Transverse colon (tissue), 4 donors: ENCODE data around the gene RBM38. TPM values are rescaled to one million over a fixed set of nuclear protein-coding genes. Genes with fewer than 3 reads are reported as not detected.
A peak's percentile ranks its signal among the peaks of the same experiment; 100 is the strongest.

Experiments used
- DNase-seq: peaks from one replicate; pipeline ENCODE4 v3.0.0-alpha.2; 2019
- H3K27ac ChIP-seq, 4 donors: fragments of 200-600 bp; sonication (generic); 2 replicates each; pipeline ENCODE4 v1.5.1; 2016 to 2018; ENCODE audit warnings: inconsistent platforms in 4 of 4
- H3K27me3 ChIP-seq: fragments of 200-600 bp; sonication (generic); 2 replicates; pipeline ENCODE4 v1.5.1; 2017; ENCODE audit warnings: inconsistent platforms
- H3K36me3 ChIP-seq, 4 donors: fragments of 200-600 bp; sonication (generic); 2 replicates each; pipeline ENCODE4 v1.5.1; 2017 to 2019; ENCODE audit warnings: inconsistent platforms in 4 of 4
- H3K4me1 ChIP-seq, 4 donors: fragments of 200-600 bp; sonication (generic); 2 replicates each; pipeline ENCODE4 v1.5.1; 2017 to 2020; ENCODE audit warnings: inconsistent platforms in 4 of 4
- H3K4me3 ChIP-seq, 4 donors: fragments of 200-600 bp; sonication (generic); 1 replicate in 1 of 4; 2 replicates in 3 of 4; pipeline versions ENCODE4 v1.5.1 to v1.6.1; 2017 to 2019; ENCODE audit warnings: inconsistent platforms in 4 of 4
- H3K9me3 ChIP-seq, 2 donors: fragments of 200-600 bp; sonication (generic); 2 replicates each; pipeline ENCODE4 v1.5.1; 2017 to 2019; ENCODE audit warnings: inconsistent platforms in 2 of 2
- EP300 ChIP-seq: sonication (generic); formaldehyde crosslinking; IDR thresholded peaks from one replicate; pipeline ENCODE4 v1.6.1; 2017; ENCODE audit warnings: antibody characterized with exemption, low read depth
- POLR2A ChIP-seq: fragments of 450-650 bp; IDR thresholded peaks from one replicate; pipeline ENCODE4 v1.6.1; 2016; ENCODE audit warnings: antibody characterized with exemption, mild to moderate bottlenecking, moderate library complexity
- POLR2AphosphoS5 ChIP-seq, 3 donors: sonication (generic); formaldehyde crosslinking; IDR thresholded peaks; one replicate each; pipeline ENCODE4 v1.6.1; 2016; ENCODE audit warnings: antibody characterized with exemption in 3 of 3
- WGBS, 2 donors: methylation state at CpG; one replicate each; pipeline ENCODE4 v1.1.5; 2018; ENCODE audit warnings: low coverage in 1 of 2; 5-methylcytosine and 5-hydroxymethylcytosine counted together
- in situ Hi-C, 4 donors: fragments of 200-750 bp; cut with MboI; loops; one replicate each; pipeline versions ENCODE4 v1.15.0 to v1.15.1; 2017; ENCODE audit warnings: low sequenced_read_pairs in 3 of 4, low pct_ligation_motif_present in 1 of 4, low pct_unique_long_range_greater_than_20kb in 1 of 4
- intact Hi-C: fragments of 100-400 bp; cut with DNase I; formaldehyde crosslinking; loops from one replicate; pipeline ENCODE4 v1.15.1; 2023; ENCODE audit warnings: low total_unique reads
- total RNA-seq, 4 donors: library from RNA; depleted of rRNA; stranded (reverse); fragments of >200 nt; gene quantifications; one replicate each; pipeline ENCODE4 v1.1.0, GENCODE V29; 2016
- TF ChIP-seq, protein P1 (sequence below), 5 experiments: fragments of 200-600 bp in 3 of 5; fragments of 450-650 bp in 2 of 5; sonication (generic) in 3 of 5; IDR thresholded peaks; 1 replicate in 2 of 5; 2 replicates in 3 of 5; pipeline ENCODE4 v1.5.1; 2016 to 2017; ENCODE audit warnings: antibody characterized with exemption in 5 of 5, inconsistent platforms in 3 of 5, mild to moderate bottlenecking in 2 of 5, moderate library complexity in 1 of 5

RBM38 gene
- total RNA-seq, 4 donors from 2014 or later: 26.5 to 37.4 (median 30.4) TPM

DNA sequence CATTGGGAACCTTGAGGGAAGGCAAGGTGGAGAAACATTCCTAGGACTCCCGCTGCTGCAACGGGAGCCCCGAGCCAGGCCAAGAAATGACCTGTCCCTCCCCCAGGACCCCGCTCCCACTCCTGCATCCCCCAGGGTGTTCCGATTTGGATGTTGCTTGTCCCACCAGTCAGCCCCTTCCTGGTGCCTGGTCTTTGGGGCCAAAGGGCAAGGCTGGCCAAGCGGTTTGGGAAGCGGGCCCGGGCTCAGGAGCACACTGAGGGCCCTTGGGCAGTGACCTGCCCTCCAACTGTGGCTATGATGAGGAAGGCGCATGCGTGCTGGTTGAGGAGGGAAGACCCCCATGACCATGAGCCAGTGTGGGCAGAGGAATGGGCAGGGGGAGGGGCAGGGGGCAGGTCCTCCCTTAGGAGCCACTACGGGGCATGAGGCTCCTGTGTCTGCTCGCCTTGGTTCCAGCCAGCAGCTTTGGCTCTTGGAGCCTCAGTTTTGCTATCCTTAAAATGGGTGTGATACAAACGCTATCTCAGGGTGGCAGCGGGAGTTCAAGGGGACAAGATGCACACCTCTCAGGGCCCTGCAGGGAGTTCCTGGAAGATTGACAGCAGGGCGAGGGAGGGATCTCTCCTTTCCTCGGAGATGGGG lies 50.4 kb downstream of the RBM38 start:
- intact Hi-C loops: loop anchor here (5.0 kb wide), 1 partner anchor 44 kb away; no protein-coding TSS in a partner anchor
- WGBS, 2 donors: 78% methylated on average over 16 of the region's 16 CpGs; no CpG with 5 or more reads in 1 of the 2 donors
- in situ Hi-C loops: no loop called here
- H3K27ac ChIP-seq: peak overlapping the region; percentile 78 to 86 (median 85)
- peaks cover 14 to 39% (median 28%) of the 10 kb centered on the region in 4 donors for H3K4me1 ChIP-seq
- H3K36me3 ChIP-seq: no peaks in the 10 kb centered on the region
- no peaks in the 10 kb centered on the region for H3K9me3 ChIP-seq
- H3K27me3 ChIP-seq: no peaks in the 10 kb centered on the region
- DNase-seq: no peak
- H3K4me3 ChIP-seq: no peak overlapping the region
- no peak for TF ChIP-seq POLR2A
- TF ChIP-seq, protein P1, sequence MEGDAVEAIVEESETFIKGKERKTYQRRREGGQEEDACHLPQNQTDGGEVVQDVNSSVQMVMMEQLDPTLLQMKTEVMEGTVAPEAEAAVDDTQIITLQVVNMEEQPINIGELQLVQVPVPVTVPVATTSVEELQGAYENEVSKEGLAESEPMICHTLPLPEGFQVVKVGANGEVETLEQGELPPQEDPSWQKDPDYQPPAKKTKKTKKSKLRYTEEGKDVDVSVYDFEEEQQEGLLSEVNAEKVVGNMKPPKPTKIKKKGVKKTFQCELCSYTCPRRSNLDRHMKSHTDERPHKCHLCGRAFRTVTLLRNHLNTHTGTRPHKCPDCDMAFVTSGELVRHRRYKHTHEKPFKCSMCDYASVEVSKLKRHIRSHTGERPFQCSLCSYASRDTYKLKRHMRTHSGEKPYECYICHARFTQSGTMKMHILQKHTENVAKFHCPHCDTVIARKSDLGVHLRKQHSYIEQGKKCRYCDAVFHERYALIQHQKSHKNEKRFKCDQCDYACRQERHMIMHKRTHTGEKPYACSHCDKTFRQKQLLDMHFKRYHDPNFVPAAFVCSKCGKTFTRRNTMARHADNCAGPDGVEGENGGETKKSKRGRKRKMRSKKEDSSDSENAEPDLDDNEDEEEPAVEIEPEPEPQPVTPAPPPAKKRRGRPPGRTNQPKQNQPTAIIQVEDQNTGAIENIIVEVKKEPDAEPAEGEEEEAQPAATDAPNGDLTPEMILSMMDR (IDR thresholded peaks at IDR 0.05): no peak
- TF ChIP-seq EP300: no peak
- TF ChIP-seq POLR2AphosphoS5 (IDR thresholded peaks at IDR 0.05): no peak

DNA sequence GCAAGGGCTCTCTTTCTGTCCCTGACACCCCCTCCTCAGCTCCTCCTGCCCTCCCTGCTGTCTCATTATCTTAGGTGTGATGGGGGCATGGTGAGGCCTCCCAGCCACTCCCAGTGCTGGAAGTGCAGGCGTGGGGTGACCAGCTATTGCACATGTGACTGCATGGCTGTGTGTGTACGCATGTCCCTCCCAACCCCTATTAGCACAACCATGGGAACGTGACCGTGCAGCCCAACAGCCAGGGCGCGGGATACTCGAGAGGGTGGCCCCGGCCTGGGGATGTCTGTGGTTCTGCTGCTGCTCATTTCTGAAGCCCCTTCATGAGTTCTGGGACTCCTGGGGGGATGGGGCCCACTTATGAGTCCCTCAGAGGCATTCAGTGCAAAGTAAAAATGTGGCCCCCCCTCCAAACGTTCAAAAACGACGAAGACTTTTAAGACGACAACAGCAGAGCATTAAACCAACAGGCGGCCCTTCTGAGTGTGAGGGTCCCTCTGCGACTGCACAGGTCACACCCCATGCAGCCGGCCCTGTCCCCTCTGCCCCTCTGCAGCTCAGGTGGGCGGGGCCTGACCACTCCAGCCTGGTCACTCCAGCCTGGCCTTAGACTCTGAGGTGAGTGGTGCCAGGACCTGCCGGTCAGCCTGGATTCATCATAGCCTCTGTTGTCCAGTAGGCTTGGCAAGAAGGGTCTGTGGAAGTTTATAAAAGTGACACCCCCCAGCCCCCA lies 51.1 kb downstream of the RBM38 start:
- TF ChIP-seq POLR2AphosphoS5 (IDR thresholded peaks at IDR 0.05): peak in 1 of 3 donors; percentile 30
- no peak for TF ChIP-seq EP300
- peak overlapping the region; percentile 78 to 86 (median 85) for H3K27ac ChIP-seq
- intact Hi-C loops: loop anchor here (5.0 kb wide), 1 partner anchor 45 kb away; no protein-coding TSS in a partner anchor
- 51 to 68% methylated on average over 5 to 17 of the region's 17 CpGs for WGBS, 2 donors
- peaks cover 14 to 39% (median 28%) of the 10 kb centered on the region in 4 donors for H3K4me1 ChIP-seq
- H3K9me3 ChIP-seq: no peaks in the 10 kb centered on the region
- in situ Hi-C loops: no loop called here
- no peak for DNase-seq
- H3K27me3 ChIP-seq: no peaks in the 10 kb centered on the region
- no peak overlapping the region for H3K4me3 ChIP-seq
- H3K36me3 ChIP-seq: no peaks in the 10 kb centered on the region

DNA sequence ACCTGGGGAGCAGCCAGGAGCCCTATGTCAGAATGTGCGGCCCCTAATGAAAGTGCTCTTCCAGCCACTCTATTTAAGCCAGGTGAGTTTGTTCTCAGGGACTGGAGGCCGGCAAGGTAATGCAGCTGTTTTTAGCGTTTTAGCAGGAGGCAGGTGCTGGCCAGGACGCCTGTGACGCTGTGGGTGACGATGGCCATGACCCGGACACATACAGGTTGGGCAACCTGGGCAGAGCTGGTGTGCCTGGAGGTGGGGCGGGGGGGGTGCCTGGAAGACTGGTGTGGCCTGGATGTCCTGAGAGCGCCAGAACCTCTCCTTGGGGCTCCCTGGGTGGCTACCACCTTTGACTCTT lies 51.7 kb downstream of the RBM38 start:
- TF ChIP-seq POLR2AphosphoS5 (IDR thresholded peaks at IDR 0.05): no peak
- Histone ChIP-seq H3K4me3 (no peak overlapping the region), H3K27ac (peak overlapping the region; percentile 78 to 86 (median 85)), H3K4me1 (peaks cover 14 to 38% (median 26%) of the 10 kb centered on the region in 4 donors), H3K27me3 (no peaks in the 10 kb centered on the region), H3K9me3 (no peaks in the 10 kb centered on the region), H3K36me3 (no peaks in the 10 kb centered on the region)
- in situ Hi-C loops: no loop called here
- intact Hi-C loops: loop anchor here (5.0 kb wide), 1 partner anchor 46 kb away; no protein-coding TSS in a partner anchor
- no peak for DNase-seq
- 83% methylated on average over 9 of the region's 9 CpGs; no CpG with 5 or more reads in 1 of the 2 donors for WGBS, 2 donors

DNA sequence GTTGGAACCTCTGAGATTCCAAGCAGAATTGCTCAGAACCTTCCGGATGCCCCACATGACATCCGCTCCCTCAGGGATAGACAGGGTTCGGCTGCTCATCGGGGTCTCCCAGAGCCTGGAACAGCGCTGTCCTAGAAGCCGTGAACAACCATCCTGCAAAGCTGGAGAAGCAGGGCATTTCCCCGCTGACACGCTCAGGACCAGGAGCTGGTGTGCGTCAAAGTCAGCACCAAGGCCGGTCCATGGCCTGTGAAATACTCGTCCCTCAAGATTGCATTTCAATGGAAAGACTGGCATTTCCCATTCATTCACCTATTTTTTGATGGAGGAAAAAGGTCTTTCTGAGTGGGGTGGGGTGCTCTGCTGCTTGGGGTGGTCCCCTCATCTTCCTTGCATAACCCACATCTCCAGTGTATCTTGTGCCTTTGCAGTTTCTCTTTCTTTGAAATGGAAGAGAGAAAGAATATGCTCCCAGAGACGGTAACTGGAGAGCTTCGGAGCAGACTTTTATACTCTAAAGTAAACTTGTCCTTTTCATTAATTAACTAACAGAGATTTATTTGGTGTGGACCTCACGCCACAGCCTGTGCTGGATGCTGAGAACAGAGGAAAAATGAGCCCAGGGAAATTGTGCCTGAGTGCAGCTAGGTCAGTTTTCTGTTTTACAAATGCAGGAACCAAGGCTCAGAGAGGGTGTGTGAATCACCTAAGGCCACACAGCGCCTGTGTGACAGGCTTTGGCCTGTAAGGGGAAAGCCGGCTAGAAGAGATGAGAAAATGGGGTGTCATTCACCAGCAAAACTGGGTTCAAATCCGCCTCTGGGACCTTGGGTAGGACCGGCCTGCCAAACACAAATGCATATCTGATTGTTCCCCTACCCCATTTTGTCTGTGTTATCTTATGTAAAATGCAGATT lies 52.4 kb downstream of the RBM38 start:
- peaks cover 14 to 32% (median 25%) of the 10 kb centered on the region in 4 donors for H3K4me1 ChIP-seq

More for the DNA sequence above, 52.4 kb downstream of the RBM38 start:
- 66% methylated on average over 7 to 18 of the region's 18 CpGs for WGBS, 2 donors
- Histone ChIP-seq H3K36me3 (no peaks in the 10 kb centered on the region), H3K4me3 (no peak overlapping the region), H3K9me3 (no peaks in the 10 kb centered on the region), H3K27me3 (no peaks in the 10 kb centered on the region), H3K27ac (peak overlapping the region; percentile 78 to 86 (median 85))
- DNase-seq: no peak
- in situ Hi-C loops (no loop called here), intact Hi-C loops (loop anchor here (2.0 to 5.0 kb wide), 2 partner anchors 21 to 46 kb away; no protein-coding TSS in a partner anchor)
- TF ChIP-seq EP300 (no peak), POLR2AphosphoS5 (IDR thresholded peaks at IDR 0.05) (peak in 1 of 3 donors; percentile 33)
- TF ChIP-seq, protein P1 (IDR thresholded peaks at IDR 0.05): no peak
